GM21529 (cell line): ENCODE data around the gene CARM1.
"Not testable (repeated sequence)": the region's sequence is repeated elsewhere in the genome, so short reads cannot be mapped to it uniquely, and the experiment has no call there.

Experiments used
- ATAC-seq: cut with Tn5 transposase; IDR thresholded peaks from one replicate; pipeline ENCODE4 v1.9.1; 2021; ENCODE audit not compliant: unreplicated experiment

Gene CARM1

GRCh38 chr19:10846500-10847202 lies 24.7 kb upstream of the CARM1 start:
- no peak for ATAC-seq

GRCh38 chr19:10848230-10848856 lies 23.0 kb upstream of the CARM1 start, which contains the start of gene C19orf38:
Gene C19orf38 (plus strand): TSS chr19:10848415. CDS start chr19:10848509, 94 bp downstream.
- ATAC-seq = no peak

- ATAC-seq = no peak
These were observed 20.7 kb upstream of the CARM1 start for GRCh38 chr19:10850631-10851030.

GRCh38 chr19:10852098-10852800 lies 19.1 kb upstream of the CARM1 start:
- no peak for ATAC-seq

GRCh38 chr19:10852941-10853340 lies 18.4 kb upstream of the CARM1 start:
- ATAC-seq = no peak

- no peak for ATAC-seq
These were observed 16.8 kb upstream of the CARM1 start for GRCh38 chr19:10854350-10855089.

GRCh38 chr19:10855879-10856522 lies 15.4 kb upstream of the CARM1 start:
- no peak for ATAC-seq

- ATAC-seq = not testable (repeated sequence)
These were observed 14.5 kb upstream of the CARM1 start for GRCh38 chr19:10856899-10857298.

GRCh38 chr19:10858204-10858828 lies 13.0 kb upstream of the CARM1 start:
- ATAC-seq = no peak

- ATAC-seq = no peak
These were observed 10.2 kb upstream of the CARM1 start for GRCh38 chr19:10861103-10861651.

- ATAC-seq = no peak
These were observed 8.7 kb upstream of the CARM1 start for GRCh38 chr19:10862561-10863106.

- ATAC-seq = no peak
These were observed 8.1 kb upstream of the CARM1 start for GRCh38 chr19:10863107-10863717.

- ATAC-seq = peak; percentile 40
These were observed 6.8 kb upstream of the CARM1 start for GRCh38 chr19:10864538-10864899.

- no peak for ATAC-seq
These were observed 4.9 kb upstream of the CARM1 start for GRCh38 chr19:10866495-10866894.

GRCh38 chr19:10868872-10869547 lies 2.3 kb upstream of the CARM1 start:
- ATAC-seq = no peak

GRCh38 chr19:10869872-10870311 lies 1.5 kb upstream of the CARM1 start:
- not testable (repeated sequence) for ATAC-seq

GRCh38 chr19:10870501-10870954 lies 825 bp upstream of the CARM1 start:
- ATAC-seq = no peak

- peak; percentile 3 for ATAC-seq
These were observed 575 bp downstream of the CARM1 start for GRCh38 chr19:10871711-10872545.
